Astrocyte (in vitro differentiated cells and primary cell): ENCODE results near the gene AK1. TPM values are rescaled to one million over a fixed set of nuclear protein-coding genes. Genes with fewer than 3 reads are reported as not detected.

Experiments used
- DNase-seq: peaks from one replicate; pipeline ENCODE4 v3.0.0-alpha.2; 2010; ENCODE audit warnings: low read depth
- FAIRE-seq: peaks from 2 replicates; lab custom pipeline; 2011; peaks lifted over from hg19 to GRCh38; lab: Jason Lieb, UNC
- H2AFZ ChIP-seq: 2 replicates; pipeline ENCODE4 v1.6.0; 2012; ENCODE audit warnings: low read depth, low read length, inconsistent platforms
- H3K27ac ChIP-seq: 2 replicates; pipeline ENCODE4 v1.5.1; 2011; ENCODE audit warnings: low read depth, low read length, inconsistent platforms
- H3K27me3 ChIP-seq: 2 replicates; pipeline ENCODE4 v1.6.0; 2011; ENCODE audit warnings: low read length, inconsistent platforms; ENCODE audit not compliant: insufficient read depth
- H3K36me3 ChIP-seq: 2 replicates; pipeline ENCODE4 v1.5.1; 2011; ENCODE audit warnings: low read length, inconsistent platforms; ENCODE audit not compliant: insufficient read depth
- H3K4me1 ChIP-seq: 2 replicates; pipeline ENCODE4 v1.5.1; 2011; ENCODE audit warnings: low read length, inconsistent platforms; ENCODE audit not compliant: insufficient read depth
- H3K4me2 ChIP-seq: 2 replicates; pipeline ENCODE4 v1.6.0; 2012; ENCODE audit warnings: low read length, inconsistent platforms
- H3K4me3 ChIP-seq: 2 replicates; pipeline ENCODE4 v1.5.1; 2011; ENCODE audit warnings: low read depth, mild to moderate bottlenecking, low read length, inconsistent platforms; ENCODE audit not compliant: insufficient read depth
- H3K79me2 ChIP-seq: 2 replicates; pipeline ENCODE4 v1.6.0; 2012; ENCODE audit warnings: mild to moderate bottlenecking, low read length, inconsistent platforms; ENCODE audit not compliant: insufficient read depth
- H3K9ac ChIP-seq: 2 replicates; pipeline ENCODE4 v1.6.0; 2012; ENCODE audit warnings: mild to moderate bottlenecking, low read length, inconsistent platforms
- H3K9me3 ChIP-seq: 2 replicates; pipeline ENCODE4 v1.5.1; 2012; ENCODE audit warnings: low read depth, mild to moderate bottlenecking, low read length, inconsistent platforms; ENCODE audit not compliant: insufficient read depth
- H4K20me1 ChIP-seq: 2 replicates; pipeline ENCODE4 v1.6.0; 2012; ENCODE audit warnings: low read length, inconsistent platforms; ENCODE audit not compliant: insufficient read depth
- H3K27ac Mint-ChIP-seq: one replicate; pipeline ENCODE4 v1.8.0; 2021; ENCODE audit warnings: mild to moderate bottlenecking, mixed read lengths; ENCODE audit not compliant: unreplicated experiment
- H3K27me3 Mint-ChIP-seq: one replicate; pipeline ENCODE4 v1.8.0; 2021; ENCODE audit warnings: low read depth, mixed read lengths; ENCODE audit not compliant: unreplicated experiment
- H3K36me3 Mint-ChIP-seq: one replicate; pipeline ENCODE4 v1.8.0; 2021; ENCODE audit warnings: low read depth, mixed read lengths; ENCODE audit not compliant: unreplicated experiment
- H3K4me1 Mint-ChIP-seq: one replicate; pipeline ENCODE4 v1.8.0; 2021; ENCODE audit warnings: low read depth, mixed read lengths; ENCODE audit not compliant: unreplicated experiment
- H3K4me3 Mint-ChIP-seq: one replicate; pipeline ENCODE4 v1.8.0; 2021; ENCODE audit warnings: mild to moderate bottlenecking, moderate library complexity, mixed read lengths; ENCODE audit not compliant: unreplicated experiment
- H3K9me3 Mint-ChIP-seq: one replicate; pipeline ENCODE4 v1.8.0; 2021; ENCODE audit warnings: mild to moderate bottlenecking, mixed read lengths; ENCODE audit not compliant: unreplicated experiment
- EZH2 ChIP-seq: IDR thresholded peaks from 2 replicates; pipeline ENCODE4 v1.6.1; 2012; ENCODE audit warnings: mild to moderate bottlenecking, low read length, inconsistent platforms; ENCODE audit not compliant: insufficient read depth
- total RNA-seq: library from RNA; stranded (reverse); gene quantifications from 2 replicates; pipeline ENCODE4 v1.2.1, GENCODE V29; 2021
- TF ChIP-seq, protein P1 (sequence below): IDR thresholded peaks from 2 replicates; pipeline ENCODE4 v1.5.1; 2011; ENCODE audit warnings: low read depth, mild to moderate bottlenecking, inconsistent platforms, low read length, moderate library complexity; ENCODE audit not compliant: insufficient read depth

Gene AK1
- total RNA-seq, 1 donor from 2014 or later = 78.0 TPM

- Histone ChIP-seq H3K79me2 (no peaks in the 10 kb centered on the region), H3K27ac (peak overlapping the region; percentile 73), H3K4me1 (peaks cover 39% of the 10 kb centered on the region), H3K9ac (peak overlapping the region; percentile 60), H3K27me3 (no peaks in the 10 kb centered on the region), H4K20me1 (peaks cover 5% of the 10 kb centered on the region), H2AFZ (peak overlapping the region; percentile 43), H3K4me3 (no peak overlapping the region), H3K9me3 (no peaks in the 10 kb centered on the region), H3K4me2 (peak overlapping the region; percentile 59), H3K36me3 (no peaks in the 10 kb centered on the region)
- Mint-ChIP-seq H3K4me3 (no peak overlapping the region), H3K36me3 (peaks cover 1% of the 10 kb centered on the region), H3K4me1 (peaks cover 13% of the 10 kb centered on the region), H3K9me3 (no peaks in the 10 kb centered on the region), H3K27me3 (peaks cover 21% of the 10 kb centered on the region), H3K27ac (peak overlapping the region; percentile 53)
- DNase-seq = peak; percentile 94
- TF ChIP-seq, protein P1, sequence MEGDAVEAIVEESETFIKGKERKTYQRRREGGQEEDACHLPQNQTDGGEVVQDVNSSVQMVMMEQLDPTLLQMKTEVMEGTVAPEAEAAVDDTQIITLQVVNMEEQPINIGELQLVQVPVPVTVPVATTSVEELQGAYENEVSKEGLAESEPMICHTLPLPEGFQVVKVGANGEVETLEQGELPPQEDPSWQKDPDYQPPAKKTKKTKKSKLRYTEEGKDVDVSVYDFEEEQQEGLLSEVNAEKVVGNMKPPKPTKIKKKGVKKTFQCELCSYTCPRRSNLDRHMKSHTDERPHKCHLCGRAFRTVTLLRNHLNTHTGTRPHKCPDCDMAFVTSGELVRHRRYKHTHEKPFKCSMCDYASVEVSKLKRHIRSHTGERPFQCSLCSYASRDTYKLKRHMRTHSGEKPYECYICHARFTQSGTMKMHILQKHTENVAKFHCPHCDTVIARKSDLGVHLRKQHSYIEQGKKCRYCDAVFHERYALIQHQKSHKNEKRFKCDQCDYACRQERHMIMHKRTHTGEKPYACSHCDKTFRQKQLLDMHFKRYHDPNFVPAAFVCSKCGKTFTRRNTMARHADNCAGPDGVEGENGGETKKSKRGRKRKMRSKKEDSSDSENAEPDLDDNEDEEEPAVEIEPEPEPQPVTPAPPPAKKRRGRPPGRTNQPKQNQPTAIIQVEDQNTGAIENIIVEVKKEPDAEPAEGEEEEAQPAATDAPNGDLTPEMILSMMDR = no peak
- TF ChIP-seq EZH2 = no peak
- no peak for FAIRE-seq
Measured at GRCh38 chr9:127923771-127924170, 46.3 kb upstream of the AK1 start.

DNA sequence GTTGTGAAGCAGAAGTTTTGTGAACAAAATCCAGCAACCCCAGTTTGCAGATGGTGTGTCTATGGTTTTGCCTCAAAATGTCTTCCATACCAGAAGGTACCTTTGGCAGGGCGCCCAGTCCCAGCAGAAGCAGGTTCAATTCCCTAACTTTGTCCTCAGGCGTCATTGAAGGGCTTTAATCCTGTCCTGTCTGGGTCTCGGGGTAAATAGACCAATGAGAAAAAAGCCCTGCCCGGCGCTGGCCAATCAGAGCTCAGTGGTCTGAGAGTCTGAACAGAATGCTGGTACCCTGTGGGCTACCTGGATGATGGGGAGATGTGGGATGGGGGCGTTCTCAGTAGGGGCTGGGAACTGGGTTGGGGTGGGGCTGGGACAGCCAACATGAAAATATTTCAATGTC is 45.6 kb upstream of the AK1 start:
- FAIRE-seq = no peak
- DNase-seq = no peak
- Histone ChIP-seq H3K36me3 (no peaks in the 10 kb centered on the region), H3K9ac (peak overlapping the region; percentile 60), H3K9me3 (no peaks in the 10 kb centered on the region), H3K4me1 (peaks cover 44% of the 10 kb centered on the region), H3K4me2 (no peak overlapping the region), H4K20me1 (no peaks in the 10 kb centered on the region), H3K27ac (peak overlapping the region; percentile 73), H3K4me3 (no peak overlapping the region), H2AFZ (no peak overlapping the region), H3K79me2 (no peaks in the 10 kb centered on the region), H3K27me3 (no peaks in the 10 kb centered on the region)
- Mint-ChIP-seq H3K27ac (no peak overlapping the region), H3K4me1 (peaks cover 19% of the 10 kb centered on the region), H3K9me3 (no peaks in the 10 kb centered on the region), H3K36me3 (peaks cover 1% of the 10 kb centered on the region), H3K4me3 (no peak overlapping the region), H3K27me3 (peaks cover 16% of the 10 kb centered on the region)
- TF ChIP-seq EZH2 = no peak
- TF ChIP-seq, protein P1 = no peak

GRCh38 chr9:127921557-127922120 is 44.2 kb upstream of the AK1 start:
- Mint-ChIP-seq H3K27me3 (peaks cover 16% of the 10 kb centered on the region), H3K4me3 (no peak overlapping the region), H3K4me1 (peaks cover 19% of the 10 kb centered on the region), H3K36me3 (peaks cover 1% of the 10 kb centered on the region), H3K9me3 (no peaks in the 10 kb centered on the region), H3K27ac (no peak overlapping the region)
- FAIRE-seq (no peak), DNase-seq (no peak)
- Histone ChIP-seq H3K27ac (no peak overlapping the region), H3K4me1 (peaks cover 44% of the 10 kb centered on the region), H4K20me1 (no peaks in the 10 kb centered on the region), H3K4me3 (no peak overlapping the region), H3K27me3 (no peaks in the 10 kb centered on the region), H3K9ac (peak overlapping the region; percentile 28), H3K9me3 (no peaks in the 10 kb centered on the region), H3K4me2 (peak overlapping the region; percentile 78), H3K79me2 (no peaks in the 10 kb centered on the region), H2AFZ (peak overlapping the region; percentile 55), H3K36me3 (no peaks in the 10 kb centered on the region)
- TF ChIP-seq, protein P1 = peak; percentile 78
- no peak for TF ChIP-seq EZH2
